WTC11 (cell line): ENCODE measurements around the gene MTMR3.

Source experiments
- CREM ChIP-seq: sonication (generic); formaldehyde crosslinking; IDR thresholded peaks from 2 replicates; pipeline ENCODE4 v1.8.1; 2022; ENCODE audit warnings: mild to moderate bottlenecking, missing genetic modification reagents, moderate library complexity
- ETV6 ChIP-seq: sonication (generic); formaldehyde crosslinking; IDR thresholded peaks from 2 replicates; pipeline ENCODE4 v1.8.1; 2022; ENCODE audit warnings: mild to moderate bottlenecking, missing genetic modification reagents
- FOXK1 ChIP-seq: sonication (generic); formaldehyde crosslinking; IDR thresholded peaks from 2 replicates; pipeline ENCODE4 v1.8.0; 2022; ENCODE audit warnings: mild to moderate bottlenecking, moderate library complexity, missing genetic modification reagents
- GABPB1 ChIP-seq: sonication (generic); formaldehyde crosslinking; IDR thresholded peaks from 2 replicates; pipeline ENCODE4 v1.8.1; 2023; ENCODE audit warnings: mild to moderate bottlenecking, missing genetic modification reagents
- IRF2 ChIP-seq: sonication (generic); formaldehyde crosslinking; IDR thresholded peaks from 2 replicates; pipeline ENCODE4 v1.8.0; 2022; ENCODE audit warnings: low read depth, missing genetic modification reagents, borderline replicate concordance
- TEAD4 ChIP-seq: sonication (generic); formaldehyde crosslinking; IDR thresholded peaks from 2 replicates; pipeline ENCODE4 v1.8.0; 2022; ENCODE audit warnings: mild to moderate bottlenecking, missing genetic modification reagents
- ZNF263 ChIP-seq: sonication (generic); formaldehyde crosslinking; IDR thresholded peaks from 2 replicates; pipeline ENCODE4 v1.8.1; 2022; ENCODE audit warnings: low read depth, mild to moderate bottlenecking, moderate library complexity, missing genetic modification reagents
- TF ChIP-seq, protein P1 (sequence below): fragments of 200-600 bp; IDR thresholded peaks from 2 replicates; pipeline ENCODE4 v1.8.0; 2022; ENCODE audit warnings: antibody characterized with exemption
- TF ChIP-seq, protein P2 (sequence below): sonication (generic); formaldehyde crosslinking; IDR thresholded peaks from 2 replicates; pipeline ENCODE4 v1.8.0; 2022; ENCODE audit warnings: mild to moderate bottlenecking, missing genetic modification reagents
- TF ChIP-seq, protein P3 (sequence below): sonication (generic); formaldehyde crosslinking; IDR thresholded peaks from 2 replicates; pipeline ENCODE4 v1.8.1; 2023; ENCODE audit warnings: mild to moderate bottlenecking, missing genetic modification reagents, moderate library complexity
- TF ChIP-seq, protein P4 (sequence below): fragments of 250-450 bp; sonication (Bioruptor Pico); IDR thresholded peaks from 2 replicates; pipeline ENCODE4 v2.1.2; 2022; ENCODE audit warnings: mild to moderate bottlenecking, moderate library complexity
- TF ChIP-seq, protein P5 (sequence below): sonication (generic); formaldehyde crosslinking; IDR thresholded peaks from 2 replicates; pipeline ENCODE4 v1.8.1; 2022; ENCODE audit warnings: low read depth, missing genetic modification reagents, borderline replicate concordance

DNA sequence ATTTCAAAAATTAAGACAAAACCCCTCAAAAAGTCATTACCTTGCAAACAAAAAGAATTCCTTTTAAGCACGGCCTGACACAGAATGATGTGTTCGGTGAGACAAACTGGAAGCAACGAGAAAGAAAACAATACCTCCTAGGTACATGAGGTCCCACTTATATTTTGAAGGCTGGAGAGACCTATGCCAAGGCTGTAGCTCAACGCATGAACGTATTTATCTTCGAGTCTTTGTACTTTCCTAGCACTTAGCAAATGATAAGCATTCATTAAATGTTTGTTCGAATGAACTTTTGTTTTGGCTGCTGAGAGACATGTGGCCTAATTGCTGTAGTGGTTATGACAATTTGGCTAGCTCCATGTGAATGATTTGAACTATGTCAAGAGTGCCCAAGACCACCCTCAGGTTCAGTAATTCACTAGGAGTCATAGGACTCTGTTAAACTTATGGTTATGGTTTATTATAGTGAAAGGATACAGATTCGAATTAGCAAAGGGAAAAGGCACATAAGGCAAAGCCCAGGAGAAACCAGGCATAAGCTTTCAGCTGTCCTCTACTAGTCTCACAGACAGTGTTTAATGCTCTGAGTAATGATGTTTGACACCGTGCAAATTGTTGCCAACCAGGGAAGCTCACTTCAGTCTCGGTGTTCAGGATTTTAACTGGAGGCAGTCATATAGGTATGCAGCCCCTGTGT, 171.2 kb downstream of the MTMR3 start:
- TF ChIP-seq, protein P1, sequence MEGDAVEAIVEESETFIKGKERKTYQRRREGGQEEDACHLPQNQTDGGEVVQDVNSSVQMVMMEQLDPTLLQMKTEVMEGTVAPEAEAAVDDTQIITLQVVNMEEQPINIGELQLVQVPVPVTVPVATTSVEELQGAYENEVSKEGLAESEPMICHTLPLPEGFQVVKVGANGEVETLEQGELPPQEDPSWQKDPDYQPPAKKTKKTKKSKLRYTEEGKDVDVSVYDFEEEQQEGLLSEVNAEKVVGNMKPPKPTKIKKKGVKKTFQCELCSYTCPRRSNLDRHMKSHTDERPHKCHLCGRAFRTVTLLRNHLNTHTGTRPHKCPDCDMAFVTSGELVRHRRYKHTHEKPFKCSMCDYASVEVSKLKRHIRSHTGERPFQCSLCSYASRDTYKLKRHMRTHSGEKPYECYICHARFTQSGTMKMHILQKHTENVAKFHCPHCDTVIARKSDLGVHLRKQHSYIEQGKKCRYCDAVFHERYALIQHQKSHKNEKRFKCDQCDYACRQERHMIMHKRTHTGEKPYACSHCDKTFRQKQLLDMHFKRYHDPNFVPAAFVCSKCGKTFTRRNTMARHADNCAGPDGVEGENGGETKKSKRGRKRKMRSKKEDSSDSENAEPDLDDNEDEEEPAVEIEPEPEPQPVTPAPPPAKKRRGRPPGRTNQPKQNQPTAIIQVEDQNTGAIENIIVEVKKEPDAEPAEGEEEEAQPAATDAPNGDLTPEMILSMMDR, result no peak
- TF ChIP-seq, protein P2, sequence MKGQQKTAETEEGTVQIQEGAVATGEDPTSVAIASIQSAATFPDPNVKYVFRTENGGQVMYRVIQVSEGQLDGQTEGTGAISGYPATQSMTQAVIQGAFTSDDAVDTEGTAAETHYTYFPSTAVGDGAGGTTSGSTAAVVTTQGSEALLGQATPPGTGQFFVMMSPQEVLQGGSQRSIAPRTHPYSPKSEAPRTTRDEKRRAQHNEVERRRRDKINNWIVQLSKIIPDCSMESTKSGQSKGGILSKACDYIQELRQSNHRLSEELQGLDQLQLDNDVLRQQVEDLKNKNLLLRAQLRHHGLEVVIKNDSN, result no peak
- TF ChIP-seq GABPB1 (CRISPR knock-in tag) (no peak), FOXK1 (no peak), ETV6 (CRISPR knock-in tag) (no peak), CREM (CRISPR knock-in tag) (no peak), TEAD4 (CRISPR knock-in tag) (no peak), IRF2 (no peak), ZNF263 (CRISPR knock-in tag) (no peak)
- TF ChIP-seq, protein P3, sequence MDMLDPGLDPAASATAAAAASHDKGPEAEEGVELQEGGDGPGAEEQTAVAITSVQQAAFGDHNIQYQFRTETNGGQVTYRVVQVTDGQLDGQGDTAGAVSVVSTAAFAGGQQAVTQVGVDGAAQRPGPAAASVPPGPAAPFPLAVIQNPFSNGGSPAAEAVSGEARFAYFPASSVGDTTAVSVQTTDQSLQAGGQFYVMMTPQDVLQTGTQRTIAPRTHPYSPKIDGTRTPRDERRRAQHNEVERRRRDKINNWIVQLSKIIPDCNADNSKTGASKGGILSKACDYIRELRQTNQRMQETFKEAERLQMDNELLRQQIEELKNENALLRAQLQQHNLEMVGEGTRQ (CRISPR knock-in tag), result no peak
- TF ChIP-seq, protein P4, sequence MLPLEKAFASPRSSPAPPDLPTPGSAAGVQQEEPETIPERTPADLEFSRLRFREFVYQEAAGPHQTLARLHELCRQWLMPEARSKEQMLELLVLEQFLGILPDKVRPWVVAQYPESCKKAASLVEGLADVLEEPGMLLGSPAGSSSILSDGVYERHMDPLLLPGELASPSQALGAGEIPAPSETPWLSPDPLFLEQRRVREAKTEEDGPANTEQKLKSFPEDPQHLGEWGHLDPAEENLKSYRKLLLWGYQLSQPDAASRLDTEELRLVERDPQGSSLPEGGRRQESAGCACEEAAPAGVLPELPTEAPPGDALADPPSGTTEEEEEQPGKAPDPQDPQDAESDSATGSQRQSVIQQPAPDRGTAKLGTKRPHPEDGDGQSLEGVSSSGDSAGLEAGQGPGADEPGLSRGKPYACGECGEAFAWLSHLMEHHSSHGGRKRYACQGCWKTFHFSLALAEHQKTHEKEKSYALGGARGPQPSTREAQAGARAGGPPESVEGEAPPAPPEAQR (CRISPR knock-in tag), result no peak
- TF ChIP-seq, protein P5, sequence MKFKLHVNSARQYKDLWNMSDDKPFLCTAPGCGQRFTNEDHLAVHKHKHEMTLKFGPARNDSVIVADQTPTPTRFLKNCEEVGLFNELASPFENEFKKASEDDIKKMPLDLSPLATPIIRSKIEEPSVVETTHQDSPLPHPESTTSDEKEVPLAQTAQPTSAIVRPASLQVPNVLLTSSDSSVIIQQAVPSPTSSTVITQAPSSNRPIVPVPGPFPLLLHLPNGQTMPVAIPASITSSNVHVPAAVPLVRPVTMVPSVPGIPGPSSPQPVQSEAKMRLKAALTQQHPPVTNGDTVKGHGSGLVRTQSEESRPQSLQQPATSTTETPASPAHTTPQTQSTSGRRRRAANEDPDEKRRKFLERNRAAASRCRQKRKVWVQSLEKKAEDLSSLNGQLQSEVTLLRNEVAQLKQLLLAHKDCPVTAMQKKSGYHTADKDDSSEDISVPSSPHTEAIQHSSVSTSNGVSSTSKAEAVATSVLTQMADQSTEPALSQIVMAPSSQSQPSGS, result no peak
